ENCODE data around the gene DTX3.

- TF ChIP-seq POLR2A (IDR thresholded peaks at IDR 0.05), result no peak
- TF ChIP-seq CTCF (IDR thresholded peaks at IDR 0.05), result no peak
These were observed 20.8 kb downstream of the DTX3 start for GRCh38 chr12:57625261-57626032.

Measured in adrenal gland (tissue), 5 donors.